Measurements from ENCODE around the gene JPT2.

The JPT2 gene

DNA sequence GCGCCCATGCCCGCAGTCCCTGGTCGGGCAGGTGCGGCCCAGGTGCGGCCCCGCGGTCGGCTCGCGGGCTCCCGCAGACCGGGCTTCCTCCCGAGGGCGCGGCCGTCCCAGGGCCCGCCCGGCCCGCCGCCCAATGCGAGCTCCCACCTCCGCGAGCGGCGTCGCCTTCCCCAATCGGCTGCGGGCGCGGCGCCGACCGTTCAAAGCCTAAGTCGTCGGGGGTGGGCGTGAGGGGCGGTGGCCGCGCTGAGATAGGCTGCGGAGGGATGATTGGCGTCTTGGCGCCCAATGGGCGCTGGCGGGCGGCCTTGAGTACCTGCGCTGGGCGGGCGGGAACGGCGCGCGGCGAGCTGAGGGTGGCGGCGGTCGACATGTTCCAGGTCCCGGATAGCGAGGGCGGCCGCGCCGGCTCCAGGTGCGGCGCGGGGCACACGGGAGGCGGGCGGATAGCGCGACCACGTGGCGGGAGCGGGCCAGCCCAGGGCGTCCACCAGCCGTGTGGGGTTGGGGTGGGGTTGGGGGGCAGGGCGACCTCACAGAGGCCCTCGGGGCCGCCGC lies at the start of gene JPT2:
JPT2 (plus strand) TSS at position 338 of the 558 bp plus-strand sequence; CDS start at position 372, 34 bp downstream.
- Histone ChIP-seq H3K4me1 (ENCODE audit: control insufficient read depth, low read length) (peaks cover 26% of the 10 kb centered on the region), H3K27me3 (ENCODE audit: control insufficient read depth, low read length) (no peaks in the 10 kb centered on the region), H3K4me3 (ENCODE audit: low read length) (peak within 1 kb of the TSS; percentile 92), H3K9me2 (replicated peaks; ENCODE audit: control insufficient read depth, low read length) (no peaks in the 10 kb centered on the region), H3K4me2 (ENCODE audit: low read length) (peak within 1 kb of the TSS; percentile 78), H3K27ac (ENCODE audit: low read depth, low read length) (peak within 1 kb of the TSS; percentile 65), H3F3A (ENCODE audit: control insufficient read depth, insufficient read depth) (0 out of 2 replicates have a peak, but pooled peaks cover 10% of the 10 kb centered on the region), H4K20me1 (ENCODE audit: control insufficient read depth, insufficient read depth, low read depth, low read length) (peaks cover 10% of the 10 kb centered on the region), H3K36me3 (ENCODE audit: control insufficient read depth, low read length) (peaks cover 71% of the 10 kb centered on the region), H3K9me3 (ENCODE audit: control insufficient read depth, insufficient read depth, low read length) (no peaks in the 10 kb centered on the region), H3K79me2 (ENCODE audit: control insufficient read depth, low read length) (peaks cover 54% of the 10 kb centered on the region)
- TF ChIP-seq, protein P1, sequence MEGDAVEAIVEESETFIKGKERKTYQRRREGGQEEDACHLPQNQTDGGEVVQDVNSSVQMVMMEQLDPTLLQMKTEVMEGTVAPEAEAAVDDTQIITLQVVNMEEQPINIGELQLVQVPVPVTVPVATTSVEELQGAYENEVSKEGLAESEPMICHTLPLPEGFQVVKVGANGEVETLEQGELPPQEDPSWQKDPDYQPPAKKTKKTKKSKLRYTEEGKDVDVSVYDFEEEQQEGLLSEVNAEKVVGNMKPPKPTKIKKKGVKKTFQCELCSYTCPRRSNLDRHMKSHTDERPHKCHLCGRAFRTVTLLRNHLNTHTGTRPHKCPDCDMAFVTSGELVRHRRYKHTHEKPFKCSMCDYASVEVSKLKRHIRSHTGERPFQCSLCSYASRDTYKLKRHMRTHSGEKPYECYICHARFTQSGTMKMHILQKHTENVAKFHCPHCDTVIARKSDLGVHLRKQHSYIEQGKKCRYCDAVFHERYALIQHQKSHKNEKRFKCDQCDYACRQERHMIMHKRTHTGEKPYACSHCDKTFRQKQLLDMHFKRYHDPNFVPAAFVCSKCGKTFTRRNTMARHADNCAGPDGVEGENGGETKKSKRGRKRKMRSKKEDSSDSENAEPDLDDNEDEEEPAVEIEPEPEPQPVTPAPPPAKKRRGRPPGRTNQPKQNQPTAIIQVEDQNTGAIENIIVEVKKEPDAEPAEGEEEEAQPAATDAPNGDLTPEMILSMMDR (IDR thresholded peaks at IDR 0.05; ENCODE audit: low read depth, low read length, poor library complexity, severe bottlenecking) = no peak
- no peak for TF ChIP-seq EZH2phosphoT487 (IDR thresholded peaks at IDR 0.05; ENCODE audit: borderline replicate concordance, low read length)

DNA sequence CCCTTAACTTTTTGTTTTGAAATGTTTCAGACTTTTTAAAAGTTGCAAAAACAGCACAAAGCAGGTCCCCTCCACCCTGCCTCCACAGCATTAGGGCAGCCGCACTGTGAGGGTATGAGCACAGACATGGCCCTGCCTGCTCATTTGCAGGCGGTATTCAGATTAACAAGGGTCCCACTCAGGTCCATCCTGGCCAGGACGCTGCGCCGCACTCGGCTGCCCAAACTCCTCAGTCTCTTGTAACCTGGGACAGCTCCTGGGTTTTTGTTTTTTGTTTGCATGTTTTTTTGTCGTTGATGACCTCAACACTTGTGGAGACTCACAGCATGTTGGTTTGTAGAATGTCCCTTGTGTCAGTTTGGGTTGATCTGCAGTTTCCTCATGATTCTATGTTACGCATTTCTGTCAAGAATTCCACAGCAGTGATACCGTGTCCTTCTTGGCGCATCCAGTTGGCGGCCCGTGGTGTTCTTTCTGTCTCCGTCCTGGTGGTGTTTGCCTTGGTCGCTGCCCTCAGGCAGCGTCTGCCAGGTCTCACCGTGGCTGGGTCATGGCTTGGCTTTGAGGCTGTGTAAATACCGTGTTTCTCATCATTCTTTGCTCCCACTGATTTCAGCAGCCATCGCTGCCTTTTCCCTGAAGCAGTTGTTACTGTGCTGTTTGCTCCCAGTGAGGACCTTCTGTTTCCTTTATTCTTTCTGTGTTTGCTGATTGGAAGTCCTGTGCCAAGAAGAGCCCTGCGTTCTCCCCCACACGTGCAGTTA lies 47.4 kb upstream of the JPT2 start:
- Histone ChIP-seq H4K20me1 (ENCODE audit: control insufficient read depth, insufficient read depth, low read depth, low read length) (peaks cover 3% of the 10 kb centered on the region; the same call in 1 of the 2 replicates), H3K4me2 (ENCODE audit: low read length) (no peak overlapping the region), H3K27me3 (ENCODE audit: control insufficient read depth, low read length) (no peaks in the 10 kb centered on the region), H3K79me2 (ENCODE audit: control insufficient read depth, low read length) (peaks cover 98% of the 10 kb centered on the region), H3F3A (ENCODE audit: control insufficient read depth, insufficient read depth) (no peaks in the 10 kb centered on the region), H3K9me2 (replicated peaks; ENCODE audit: control insufficient read depth, low read length) (no peaks in the 10 kb centered on the region), H3K4me1 (ENCODE audit: control insufficient read depth, low read length) (no peaks in the 10 kb centered on the region), H3K9me3 (ENCODE audit: control insufficient read depth, insufficient read depth, low read length) (no peaks in the 10 kb centered on the region), H3K4me3 (ENCODE audit: low read length) (no peak overlapping the region), H3K36me3 (ENCODE audit: control insufficient read depth, low read length) (peaks cover 87% of the 10 kb centered on the region), H3K27ac (ENCODE audit: low read depth, low read length) (no peak overlapping the region)
- TF ChIP-seq, protein P1 (IDR thresholded peaks at IDR 0.05; ENCODE audit: low read depth, low read length, poor library complexity, severe bottlenecking) = no peak
- no peak for TF ChIP-seq EZH2phosphoT487 (IDR thresholded peaks at IDR 0.05; ENCODE audit: borderline replicate concordance, low read length)

- Histone ChIP-seq H3K36me3 (ENCODE audit: control insufficient read depth, low read length) (peaks cover 83% of the 10 kb centered on the region), H3F3A (ENCODE audit: control insufficient read depth, insufficient read depth) (no peaks in the 10 kb centered on the region), H3K4me3 (ENCODE audit: low read length) (no peak overlapping the region), H3K79me2 (ENCODE audit: control insufficient read depth, low read length) (peaks cover 96% of the 10 kb centered on the region), H3K9me3 (ENCODE audit: control insufficient read depth, insufficient read depth, low read length) (no peaks in the 10 kb centered on the region), H3K4me1 (ENCODE audit: control insufficient read depth, low read length) (no peaks in the 10 kb centered on the region), H4K20me1 (ENCODE audit: control insufficient read depth, insufficient read depth, low read depth, low read length) (peaks cover 3% of the 10 kb centered on the region; the same call in 1 of the 2 replicates), H3K27me3 (ENCODE audit: control insufficient read depth, low read length) (no peaks in the 10 kb centered on the region), H3K4me2 (ENCODE audit: low read length) (no peak overlapping the region), H3K27ac (ENCODE audit: low read depth, low read length) (no peak overlapping the region), H3K9me2 (replicated peaks; ENCODE audit: control insufficient read depth, low read length) (no peaks in the 10 kb centered on the region)
- TF ChIP-seq EZH2phosphoT487 (IDR thresholded peaks at IDR 0.05; ENCODE audit: borderline replicate concordance, low read length) = no peak
- TF ChIP-seq, protein P1 (IDR thresholded peaks at IDR 0.05; ENCODE audit: low read depth, low read length, poor library complexity, severe bottlenecking) = peak; percentile 9
Observed at GRCh38 chr16:1631230-1631629, 46.8 kb upstream of the JPT2 start.
